IMR-90 (cell line): ENCODE data around the gene ITPRID1.

ENCODE experiments used
- BHLHE40 ChIP-seq: fragments of 150-350 bp; IDR thresholded peaks from 2 replicates; pipeline ENCODE4 v1.6.1; 2016; ENCODE audit warnings: mild to moderate bottlenecking, low read depth, low read length
- CEBPB ChIP-seq: IDR thresholded peaks from 2 replicates; pipeline ENCODE4 v1.6.1; 2012; ENCODE audit warnings: low read depth, low read length, improper control_type of control experiment
- CTCF ChIP-seq: conservative IDR thresholded peaks from 2 replicates; pipeline ENCODE4 v1.5.1; 2012; ENCODE audit warnings: mild to moderate bottlenecking, low read depth, low read length, improper control_type of control experiment
- ELK1 ChIP-seq: fragments of 150-350 bp; IDR thresholded peaks from 2 replicates; pipeline ENCODE4 v1.6.1; 2016; ENCODE audit warnings: low read depth, mild to moderate bottlenecking, low read length, moderate library complexity, borderline replicate concordance
- FOS ChIP-seq: fragments of 150-350 bp; IDR thresholded peaks from 2 replicates; pipeline ENCODE4 v1.6.1; 2016; ENCODE audit warnings: low read depth, low read length
- MAFK ChIP-seq: IDR thresholded peaks from 2 replicates; pipeline ENCODE4 v1.6.1; 2012; ENCODE audit warnings: low read depth, low read length, improper control_type of control experiment
- MXI1 ChIP-seq: IDR thresholded peaks from 2 replicates; pipeline ENCODE4 v1.6.1; 2012; ENCODE audit warnings: low read depth, mild to moderate bottlenecking, low read length, moderate library complexity, borderline replicate concordance
- NFE2L2 ChIP-seq: fragments of 150-350 bp; IDR thresholded peaks from 2 replicates; pipeline ENCODE4 v1.6.1; 2016; ENCODE audit warnings: low read depth, mild to moderate bottlenecking, low read length
- POLR2A ChIP-seq: IDR thresholded peaks from 2 replicates; pipeline ENCODE4 v1.6.1; 2012; ENCODE audit warnings: mild to moderate bottlenecking, low read depth, low read length
- RAD21 ChIP-seq: IDR thresholded peaks from 2 replicates; pipeline ENCODE4 v1.6.1; 2012; ENCODE audit warnings: low read length, improper control_type of control experiment
- RCOR1 ChIP-seq: IDR thresholded peaks from 2 replicates; pipeline ENCODE4 v1.6.1; 2012; ENCODE audit warnings: mild to moderate bottlenecking, low read length, improper control_type of control experiment; ENCODE audit not compliant: insufficient replicate concordance
- RFX5 ChIP-seq: IDR thresholded peaks from 2 replicates; pipeline ENCODE4 v1.8.0; 2012; ENCODE audit warnings: low read depth, mild to moderate bottlenecking, low read length, moderate library complexity
- SMC3 ChIP-seq: fragments of 150-350 bp; IDR thresholded peaks from 2 replicates; pipeline ENCODE4 v1.6.1; 2016; ENCODE audit warnings: low read depth, mild to moderate bottlenecking, antibody characterized with exemption, low read length, moderate library complexity
- USF2 ChIP-seq: fragments of 150-350 bp; IDR thresholded peaks from 2 replicates; pipeline ENCODE4 v1.6.1; 2017; ENCODE audit warnings: mild to moderate bottlenecking, antibody characterized with exemption, low read length, low read depth

GRCh38 chr7:31707089-31707488, 193.2 kb downstream of the ITPRID1 start:
- TF ChIP-seq CTCF, result no peak
- TF ChIP-seq RAD21, result no peak
- TF ChIP-seq CEBPB, result no peak
- TF ChIP-seq FOS, result no peak
- TF ChIP-seq POLR2A, result no peak
- TF ChIP-seq RFX5, result no peak
- TF ChIP-seq USF2, result no peak
- no peak for TF ChIP-seq NFE2L2
- TF ChIP-seq MAFK, result no peak
- TF ChIP-seq SMC3, result no peak
- no peak for TF ChIP-seq ELK1
- no peak for TF ChIP-seq RCOR1
- no peak for TF ChIP-seq MXI1
- TF ChIP-seq BHLHE40, result no peak
